HCT116 (cell line): Measurements from ENCODE around the gene FOXK2. TPM values are rescaled to one million over a fixed set of nuclear protein-coding genes. Genes with fewer than 3 reads are reported as not detected.

ENCODE experiments used
- ATAC-seq: fragments of 200-7000 bp; cut with Tn5 transposase; 2 replicates; pipeline ENCODE4 v1.9.1; 2020; ENCODE audit warnings: mild to moderate bottlenecking, moderate library complexity
- BruUV-seq: library from RNA; stranded (reverse); fragments of 400-500 nt; replicated peaks from 2 replicates; lab custom pipeline; 2021; lab: Mats Ljungman, UMichigan
- CTCF ChIA-PET: fragments of 300-600 bp; sonication (Branson Sonifier 250); formaldehyde crosslinking; loops from one replicate; lab custom pipeline; 2021; ENCODE audit warnings: antibody characterized with exemption; lab: Charles Lee
- POLR2A ChIA-PET: fragments of 300-600, 350-600 bp; sonication (Branson Sonifier 250); formaldehyde crosslinking; loops from one replicate; lab custom pipeline; 2021; ENCODE audit warnings: antibody characterized with exemption; lab: Charles Lee
- RAD21 ChIA-PET, 2 experiments: fragments of 300-600 bp; sonication (Branson Sonifier 250); formaldehyde crosslinking; loops; one replicate each; lab custom pipeline; 2023; ENCODE audit warnings: low total read pairs in 2 of 2; ENCODE audit not compliant: uncharacterized antibody in 2 of 2, unreplicated experiment in 2 of 2, low non-redundant PET in 1 of 2; lab: Charles Lee
- DNase-seq: peaks from one replicate; pipeline ENCODE4 v3.0.0-alpha.2; 2010; ENCODE audit warnings: low read depth, low spot score
- H2AFZ ChIP-seq: fragments of 200-600 bp; shearing (Covaris generic), sonication (generic); 2 replicates; pipeline ENCODE4 v1.6.1; 2017; ENCODE audit warnings: low read depth, mixed run types, mixed read lengths, antibody characterized with exemption, low read length; ENCODE audit not compliant: poor library complexity, severe bottlenecking
- H3K27ac ChIP-seq: 2 replicates; pipeline ENCODE4 v1.5.1; 2012; ENCODE audit warnings: low read depth, low read length
- H3K27me3 ChIP-seq: fragments of 200-600 bp; sonication (generic); 2 replicates; pipeline ENCODE4 v1.6.1; 2016; ENCODE audit warnings: mixed run types, low read length, mixed read lengths; ENCODE audit not compliant: insufficient read depth
- H3K36me3 ChIP-seq, 2 experiments: fragments of 200-500 bp in 1 of 2; fragments of 200-600 bp in 1 of 2; sonication (Bioruptor generic) in 1 of 2; sonication (generic) in 1 of 2; 2 replicates each; pipeline versions ENCODE4 v1.5.1 to v1.6.1; 2014 to 2016; ENCODE audit warnings: low read length in 2 of 2, inconsistent platforms in 1 of 2, mixed read lengths in 1 of 2, mixed run types in 1 of 2; ENCODE audit not compliant: insufficient read depth in 2 of 2, control insufficient read depth in 1 of 2
- H3K4me1 ChIP-seq, 2 experiments: fragments of 200-600 bp in 1 of 2; sonication (generic) in 1 of 2; 2 replicates each; pipeline versions ENCODE4 v1.5.1 to v1.6.1; 2012 to 2017; ENCODE audit warnings: low read length in 2 of 2, inconsistent platforms in 1 of 2, mild to moderate bottlenecking in 1 of 2, mixed read lengths in 1 of 2, mixed run types in 1 of 2, moderate library complexity in 1 of 2; ENCODE audit not compliant: insufficient read depth in 2 of 2, control insufficient read depth in 1 of 2
- H3K4me2 ChIP-seq: fragments of 200-600 bp; sonication (generic); 2 replicates; pipeline ENCODE4 v1.6.1; 2017; ENCODE audit warnings: mixed run types, low read length, mixed read lengths
- H3K4me3 ChIP-seq, 2 experiments: fragments of 200-600 bp in 1 of 2; sonication (generic) in 1 of 2; replicated peaks in 1 of 2; 2 replicates each; pipeline ENCODE4 v1.5.1; 2011 to 2016; ENCODE audit warnings: low read length in 2 of 2, control low read depth in 1 of 2, low read depth in 1 of 2, mild to moderate bottlenecking in 1 of 2, mixed read lengths in 1 of 2, mixed run types in 1 of 2
- H3K79me2 ChIP-seq: fragments of 200-600 bp; sonication (generic); 2 replicates; pipeline ENCODE4 v1.6.1; 2017; ENCODE audit warnings: mild to moderate bottlenecking, mixed run types, low read length, moderate library complexity, mixed read lengths; ENCODE audit not compliant: insufficient read depth
- H3K9ac ChIP-seq: fragments of 200-600 bp; sonication (generic); 2 replicates; pipeline ENCODE4 v1.6.1; 2016; ENCODE audit warnings: low read length, mixed read lengths
- H3K9me2 ChIP-seq: fragments of 200-600 bp; sonication (generic), shearing (Covaris generic); 2 replicates; pipeline ENCODE4 v1.6.1; 2017; ENCODE audit warnings: mixed run types, mild to moderate bottlenecking, moderate library complexity; ENCODE audit not compliant: insufficient read depth
- H3K9me3 ChIP-seq, 2 experiments: fragments of 200-500 bp in 1 of 2; fragments of 200-600 bp in 1 of 2; sonication (Bioruptor generic) in 1 of 2; sonication (generic) in 1 of 2; 2 replicates each; pipeline ENCODE4 v1.6.1; 2014 to 2017; ENCODE audit warnings: low read length in 2 of 2, mixed read lengths in 2 of 2, inconsistent platforms in 1 of 2, low read depth in 1 of 2, mild to moderate bottlenecking in 1 of 2, mixed run types in 1 of 2, moderate library complexity in 1 of 2; ENCODE audit not compliant: control insufficient read depth in 1 of 2, insufficient read depth in 1 of 2
- H4K20me1 ChIP-seq: fragments of 200-600 bp; sonication (generic), shearing (Covaris generic); 2 replicates; pipeline ENCODE4 v1.6.1; 2017; ENCODE audit warnings: mixed run types, mild to moderate bottlenecking, moderate library complexity; ENCODE audit not compliant: insufficient read depth
- CTCF ChIP-seq, 3 experiments: fragments of 200-600 bp in 1 of 3; sonication (generic) in 1 of 3; IDR thresholded peaks in 2 of 3; conservative IDR thresholded peaks in 1 of 3; 2 replicates each; pipeline ENCODE4 v1.5.1; 2012 to 2017; ENCODE audit warnings: low read depth in 2 of 3, low read length in 2 of 3, antibody characterized with exemption in 1 of 3, borderline replicate concordance in 1 of 3, control low read depth in 1 of 3, mild to moderate bottlenecking in 1 of 3, mixed read lengths in 1 of 3, mixed run types in 1 of 3, moderate library complexity in 1 of 3; ENCODE audit not compliant: insufficient read depth in 1 of 3
- ELF1 ChIP-seq: IDR thresholded peaks from 2 replicates; pipeline ENCODE4 v1.6.1; 2012; ENCODE audit warnings: low read depth, borderline replicate concordance
- EZH2 ChIP-seq: fragments of 200-600 bp; sonication (generic); IDR thresholded peaks from 2 replicates; pipeline ENCODE4 v1.6.1; 2017; ENCODE audit warnings: antibody characterized with exemption, mixed run types
- EZH2phosphoT487 ChIP-seq: fragments of 200-600 bp; IDR thresholded peaks from 2 replicates; pipeline ENCODE4 v1.6.1; 2018; ENCODE audit warnings: antibody characterized with exemption, borderline replicate concordance
- FOSL1 ChIP-seq: IDR thresholded peaks from 2 replicates; pipeline ENCODE4 v1.6.1; 2012; ENCODE audit warnings: low read depth
- JUND ChIP-seq: IDR thresholded peaks from 2 replicates; pipeline ENCODE4 v1.6.1; 2012
- POLR2A ChIP-seq: IDR thresholded peaks from 2 replicates; pipeline ENCODE4 v1.7.0; 2011; ENCODE audit warnings: borderline replicate concordance; ENCODE audit not compliant: insufficient read depth, insufficient read length; ENCODE audit errors: extremely low read depth
- POLR2AphosphoS5 ChIP-seq: IDR thresholded peaks from 2 replicates; pipeline ENCODE4 v1.6.1; 2011; ENCODE audit warnings: mild to moderate bottlenecking, low read depth, low read length, moderate library complexity
- RAD21 ChIP-seq: IDR thresholded peaks from 2 replicates; pipeline ENCODE4 v1.6.1; 2012; ENCODE audit warnings: low read depth, mild to moderate bottlenecking
- SIN3A ChIP-seq: IDR thresholded peaks from 2 replicates; pipeline ENCODE4 v1.6.1; 2012; ENCODE audit warnings: low read depth
- SP1 ChIP-seq: IDR thresholded peaks from 2 replicates; pipeline ENCODE4 v1.6.1; 2012; ENCODE audit warnings: low read depth
- YY1 ChIP-seq: IDR thresholded peaks from 2 replicates; pipeline ENCODE4 v1.6.1; 2011; ENCODE audit warnings: low read length, low read depth, moderate library complexity, mild to moderate bottlenecking; ENCODE audit not compliant: insufficient replicate concordance; ENCODE audit errors: extremely low read depth
- ZBTB33 ChIP-seq: IDR thresholded peaks from 2 replicates; pipeline ENCODE4 v1.6.1; 2011; ENCODE audit warnings: mild to moderate bottlenecking, low read length, moderate library complexity; ENCODE audit not compliant: insufficient replicate concordance; ENCODE audit errors: extremely low read depth
- ZFX ChIP-seq: fragments of 450-650 bp; IDR thresholded peaks from 2 replicates; pipeline ENCODE4 v1.6.1; 2017
- intact Hi-C: fragments of 100-400 bp; cut with micrococcal nuclease; formaldehyde crosslinking; loops from 2 replicates; pipeline ENCODE4 v1.10.0; 2022
- total RNA-seq: library from RNA; stranded (reverse); gene quantifications from one replicate; pipeline ENCODE4 v1.2.1, GENCODE V29; 2021; ENCODE audit not compliant: unreplicated experiment
- TF ChIP-seq, protein P1 (sequence below): IDR thresholded peaks from 2 replicates; pipeline ENCODE4 v1.6.1; 2012; ENCODE audit warnings: low read depth

The FOXK2 gene
- total RNA-seq, 1 experiment from 2014 or later: 122 TPM

GRCh38 chr17:82490512-82491195 lies 28.9 kb upstream of the FOXK2 start:
- Histone ChIP-seq H3K9ac (no peak overlapping the region), H2AFZ (no peak overlapping the region), H3K9me2 (no peaks in the 10 kb centered on the region), H3K4me1 (peaks cover 26 to 34% of the 10 kb centered on the region in 2 experiments), H3K9me3 (no peaks in the 10 kb centered on the region), H3K36me3 (peaks cover 7 to 9% of the 10 kb centered on the region in 2 experiments; a peak in 2 of 4 replicates), H3K27me3 (no peaks in the 10 kb centered on the region), H3K4me2 (no peak overlapping the region), H4K20me1 (no peaks in the 10 kb centered on the region), H3K79me2 (no peaks in the 10 kb centered on the region), H3K4me3 (no peak overlapping the region), H3K27ac (no peak overlapping the region)
- DNase-seq (no peak), ATAC-seq (no peak)
- POLR2A ChIA-PET: no interaction called here
- no TSS peak for BruUV-seq
- CTCF ChIA-PET: no interaction called here
- intact Hi-C loops: loop anchor here (5.0 kb wide), 1 partner anchor 37 kb away; no protein-coding TSS in a partner anchor
- TF ChIP-seq, protein P1, sequence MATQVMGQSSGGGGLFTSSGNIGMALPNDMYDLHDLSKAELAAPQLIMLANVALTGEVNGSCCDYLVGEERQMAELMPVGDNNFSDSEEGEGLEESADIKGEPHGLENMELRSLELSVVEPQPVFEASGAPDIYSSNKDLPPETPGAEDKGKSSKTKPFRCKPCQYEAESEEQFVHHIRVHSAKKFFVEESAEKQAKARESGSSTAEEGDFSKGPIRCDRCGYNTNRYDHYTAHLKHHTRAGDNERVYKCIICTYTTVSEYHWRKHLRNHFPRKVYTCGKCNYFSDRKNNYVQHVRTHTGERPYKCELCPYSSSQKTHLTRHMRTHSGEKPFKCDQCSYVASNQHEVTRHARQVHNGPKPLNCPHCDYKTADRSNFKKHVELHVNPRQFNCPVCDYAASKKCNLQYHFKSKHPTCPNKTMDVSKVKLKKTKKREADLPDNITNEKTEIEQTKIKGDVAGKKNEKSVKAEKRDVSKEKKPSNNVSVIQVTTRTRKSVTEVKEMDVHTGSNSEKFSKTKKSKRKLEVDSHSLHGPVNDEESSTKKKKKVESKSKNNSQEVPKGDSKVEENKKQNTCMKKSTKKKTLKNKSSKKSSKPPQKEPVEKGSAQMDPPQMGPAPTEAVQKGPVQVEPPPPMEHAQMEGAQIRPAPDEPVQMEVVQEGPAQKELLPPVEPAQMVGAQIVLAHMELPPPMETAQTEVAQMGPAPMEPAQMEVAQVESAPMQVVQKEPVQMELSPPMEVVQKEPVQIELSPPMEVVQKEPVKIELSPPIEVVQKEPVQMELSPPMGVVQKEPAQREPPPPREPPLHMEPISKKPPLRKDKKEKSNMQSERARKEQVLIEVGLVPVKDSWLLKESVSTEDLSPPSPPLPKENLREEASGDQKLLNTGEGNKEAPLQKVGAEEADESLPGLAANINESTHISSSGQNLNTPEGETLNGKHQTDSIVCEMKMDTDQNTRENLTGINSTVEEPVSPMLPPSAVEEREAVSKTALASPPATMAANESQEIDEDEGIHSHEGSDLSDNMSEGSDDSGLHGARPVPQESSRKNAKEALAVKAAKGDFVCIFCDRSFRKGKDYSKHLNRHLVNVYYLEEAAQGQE: no peak
- TF ChIP-seq CTCF (IDR thresholded peaks at IDR 0.05 in 2 of 3, conservative IDR thresholded peaks at IDR 0.05 in 1 of 3; ENCODE audit: borderline replicate concordance in 1 of 3, insufficient read depth in 1 of 3, low read depth in 2 of 3, low read length in 2 of 3) (no peak), RAD21 (no peak), SIN3A (no peak), POLR2A (no peak), EZH2phosphoT487 (no peak), EZH2 (no peak), ELF1 (no peak), JUND (no peak), ZBTB33 (no peak), ZFX (no peak), POLR2AphosphoS5 (no peak), FOSL1 (no peak), YY1 (no peak), SP1 (no peak)
- RAD21 ChIA-PET: no interaction called here
